Activated naive CD8-positive, alpha-beta T cell (primary cell): ENCODE measurements around the gene GSTM1.
"Not testable (repeated sequence)": the region's sequence is repeated elsewhere in the genome, so short reads cannot be mapped to it uniquely, and the experiment has no call there.

Source experiments
- H3K27ac Mint-ChIP-seq: one replicate; pipeline ENCODE4 v1.8.0; 2021; ENCODE audit warnings: mixed read lengths
- H3K27me3 Mint-ChIP-seq: one replicate; pipeline ENCODE4 v1.8.0; 2021; ENCODE audit warnings: mixed read lengths
- H3K36me3 Mint-ChIP-seq: one replicate; pipeline ENCODE4 v1.8.0; 2021; ENCODE audit warnings: mixed read lengths
- H3K4me1 Mint-ChIP-seq: one replicate; pipeline ENCODE4 v1.8.0; 2021; ENCODE audit warnings: low read depth, mixed read lengths
- H3K4me3 Mint-ChIP-seq: one replicate; pipeline ENCODE4 v1.8.0; 2021; ENCODE audit warnings: mild to moderate bottlenecking, mixed read lengths
- H3K9me3 Mint-ChIP-seq: one replicate; pipeline ENCODE4 v1.8.0; 2021; ENCODE audit warnings: low read depth, mixed read lengths

The GSTM1 gene

GRCh38 chr1:109705411-109705810 lies 17.8 kb downstream of the GSTM1 start:
- no peak overlapping the region for H3K4me3 Mint-ChIP-seq
- H3K9me3 Mint-ChIP-seq: peaks cover 3% of the 10 kb centered on the region
- no peaks in the 10 kb centered on the region for H3K36me3 Mint-ChIP-seq
- H3K27ac Mint-ChIP-seq: no peak overlapping the region
- no peaks in the 10 kb centered on the region for H3K4me1 Mint-ChIP-seq
- peaks cover 2% of the 10 kb centered on the region for H3K27me3 Mint-ChIP-seq

- not testable (repeated sequence) for H3K4me1 Mint-ChIP-seq, H3K4me3 Mint-ChIP-seq, H3K9me3 Mint-ChIP-seq, H3K27ac Mint-ChIP-seq, H3K27me3 Mint-ChIP-seq, H3K36me3 Mint-ChIP-seq
Observed at GRCh38 chr1:109708949-109709348, 21.3 kb downstream of the GSTM1 start.

GRCh38 chr1:109709822-109710221 lies 22.2 kb downstream of the GSTM1 start:
- H3K36me3 Mint-ChIP-seq, H3K27ac Mint-ChIP-seq, H3K4me3 Mint-ChIP-seq, H3K9me3 Mint-ChIP-seq, H3K4me1 Mint-ChIP-seq: not testable (repeated sequence)
- peaks cover 12% of the 10 kb centered on the region for H3K27me3 Mint-ChIP-seq

GRCh38 chr1:109711593-109712320 lies 24.1 kb downstream of the GSTM1 start, which contains the start of gene GSTM5:
Gene GSTM5 (plus strand): TSS chr1:109712251. CDS start chr1:109712313, 62 bp downstream.
- H3K27ac Mint-ChIP-seq: not testable (repeated sequence)

GRCh38 chr1:109712321-109712864 lies 24.8 kb downstream of the GSTM1 start:
- H3K27me3 Mint-ChIP-seq: peaks cover 15% of the 10 kb centered on the region
- no peaks in the 10 kb centered on the region for H3K36me3 Mint-ChIP-seq
- H3K27ac Mint-ChIP-seq: no peak overlapping the region
- H3K4me3 Mint-ChIP-seq: no peak overlapping the region
- peaks cover 3% of the 10 kb centered on the region for H3K9me3 Mint-ChIP-seq
- H3K4me1 Mint-ChIP-seq: no peaks in the 10 kb centered on the region

More at GRCh38 chr1:109711593-109712320, 24.1 kb downstream of the GSTM1 start, which contains the start of gene GSTM5:
- H3K4me1 Mint-ChIP-seq, H3K36me3 Mint-ChIP-seq, H3K4me3 Mint-ChIP-seq, H3K9me3 Mint-ChIP-seq: not testable (repeated sequence)
- H3K27me3 Mint-ChIP-seq: peaks cover 15% of the 10 kb centered on the region

- Mint-ChIP-seq H3K9me3 (no peaks in the 10 kb centered on the region), H3K36me3 (no peaks in the 10 kb centered on the region), H3K27me3 (peaks cover 13% of the 10 kb centered on the region), H3K27ac (no peak overlapping the region), H3K4me3 (no peak overlapping the region), H3K4me1 (no peaks in the 10 kb centered on the region)
Observed at GRCh38 chr1:109713636-109714035, 26.0 kb downstream of the GSTM1 start.

- Mint-ChIP-seq H3K9me3 (no peaks in the 10 kb centered on the region), H3K4me3 (no peak overlapping the region), H3K36me3 (no peaks in the 10 kb centered on the region), H3K27ac (no peak overlapping the region), H3K27me3 (peaks cover 13% of the 10 kb centered on the region), H3K4me1 (no peaks in the 10 kb centered on the region)
Observed at GRCh38 chr1:109714661-109715372, 27.2 kb downstream of the GSTM1 start.

GRCh38 chr1:109716121-109716520 lies 28.5 kb downstream of the GSTM1 start:
- H3K4me1 Mint-ChIP-seq: no peaks in the 10 kb centered on the region
- peaks cover 13% of the 10 kb centered on the region for H3K27me3 Mint-ChIP-seq
- H3K9me3 Mint-ChIP-seq: no peaks in the 10 kb centered on the region
- no peak overlapping the region for H3K27ac Mint-ChIP-seq
- no peak overlapping the region for H3K4me3 Mint-ChIP-seq
- H3K36me3 Mint-ChIP-seq: no peaks in the 10 kb centered on the region

GRCh38 chr1:109716570-109717090 lies 29.0 kb downstream of the GSTM1 start:
- no peaks in the 10 kb centered on the region for H3K36me3 Mint-ChIP-seq
- no peaks in the 10 kb centered on the region for H3K9me3 Mint-ChIP-seq
- H3K27me3 Mint-ChIP-seq: peaks cover 13% of the 10 kb centered on the region
- no peaks in the 10 kb centered on the region for H3K4me1 Mint-ChIP-seq
- no peak overlapping the region for H3K27ac Mint-ChIP-seq
- H3K4me3 Mint-ChIP-seq: no peak overlapping the region

GRCh38 chr1:109717729-109718128 lies 30.1 kb downstream of the GSTM1 start:
- H3K4me3 Mint-ChIP-seq: no peak overlapping the region
- H3K9me3 Mint-ChIP-seq: no peaks in the 10 kb centered on the region
- H3K4me1 Mint-ChIP-seq: no peaks in the 10 kb centered on the region
- H3K36me3 Mint-ChIP-seq: no peaks in the 10 kb centered on the region
- peaks cover 13% of the 10 kb centered on the region for H3K27me3 Mint-ChIP-seq
- no peak overlapping the region for H3K27ac Mint-ChIP-seq

- Mint-ChIP-seq H3K4me1 (no peaks in the 10 kb centered on the region), H3K27ac (no peak overlapping the region), H3K4me3 (no peak overlapping the region), H3K36me3 (no peaks in the 10 kb centered on the region), H3K9me3 (no peaks in the 10 kb centered on the region), H3K27me3 (peaks cover 11% of the 10 kb centered on the region)
Observed at GRCh38 chr1:109718495-109718894, 30.9 kb downstream of the GSTM1 start.

GRCh38 chr1:109719337-109719837 lies 31.8 kb downstream of the GSTM1 start:
- no peaks in the 10 kb centered on the region for H3K9me3 Mint-ChIP-seq
- H3K4me3 Mint-ChIP-seq: no peak overlapping the region
- H3K4me1 Mint-ChIP-seq: no peaks in the 10 kb centered on the region
- H3K36me3 Mint-ChIP-seq: no peaks in the 10 kb centered on the region
- H3K27me3 Mint-ChIP-seq: peaks cover 6% of the 10 kb centered on the region
- H3K27ac Mint-ChIP-seq: no peak overlapping the region

GRCh38 chr1:109721042-109721441 lies 33.4 kb downstream of the GSTM1 start:
- Mint-ChIP-seq H3K27ac (no peak overlapping the region), H3K4me1 (no peaks in the 10 kb centered on the region), H3K9me3 (no peaks in the 10 kb centered on the region), H3K36me3 (no peaks in the 10 kb centered on the region), H3K4me3 (no peak overlapping the region), H3K27me3 (peaks cover 1% of the 10 kb centered on the region)

- H3K27ac Mint-ChIP-seq: no peak overlapping the region
- H3K27me3 Mint-ChIP-seq: peaks cover 1% of the 10 kb centered on the region
- H3K9me3 Mint-ChIP-seq: no peaks in the 10 kb centered on the region
- H3K4me3 Mint-ChIP-seq: no peak overlapping the region
- no peaks in the 10 kb centered on the region for H3K4me1 Mint-ChIP-seq
- no peaks in the 10 kb centered on the region for H3K36me3 Mint-ChIP-seq
Observed at GRCh38 chr1:109721971-109722370, 34.4 kb downstream of the GSTM1 start.
